GM12801 (cell line): ENCODE data around the gene PGAP3.

Experiments used
- TF ChIP-seq, protein P1 (sequence below): IDR thresholded peaks from one replicate; pipeline ENCODE4 v1.5.1; 2011; ENCODE audit warnings: control low read depth; ENCODE audit not compliant: insufficient read length; ENCODE audit errors: extremely low read depth

The PGAP3 gene

DNA sequence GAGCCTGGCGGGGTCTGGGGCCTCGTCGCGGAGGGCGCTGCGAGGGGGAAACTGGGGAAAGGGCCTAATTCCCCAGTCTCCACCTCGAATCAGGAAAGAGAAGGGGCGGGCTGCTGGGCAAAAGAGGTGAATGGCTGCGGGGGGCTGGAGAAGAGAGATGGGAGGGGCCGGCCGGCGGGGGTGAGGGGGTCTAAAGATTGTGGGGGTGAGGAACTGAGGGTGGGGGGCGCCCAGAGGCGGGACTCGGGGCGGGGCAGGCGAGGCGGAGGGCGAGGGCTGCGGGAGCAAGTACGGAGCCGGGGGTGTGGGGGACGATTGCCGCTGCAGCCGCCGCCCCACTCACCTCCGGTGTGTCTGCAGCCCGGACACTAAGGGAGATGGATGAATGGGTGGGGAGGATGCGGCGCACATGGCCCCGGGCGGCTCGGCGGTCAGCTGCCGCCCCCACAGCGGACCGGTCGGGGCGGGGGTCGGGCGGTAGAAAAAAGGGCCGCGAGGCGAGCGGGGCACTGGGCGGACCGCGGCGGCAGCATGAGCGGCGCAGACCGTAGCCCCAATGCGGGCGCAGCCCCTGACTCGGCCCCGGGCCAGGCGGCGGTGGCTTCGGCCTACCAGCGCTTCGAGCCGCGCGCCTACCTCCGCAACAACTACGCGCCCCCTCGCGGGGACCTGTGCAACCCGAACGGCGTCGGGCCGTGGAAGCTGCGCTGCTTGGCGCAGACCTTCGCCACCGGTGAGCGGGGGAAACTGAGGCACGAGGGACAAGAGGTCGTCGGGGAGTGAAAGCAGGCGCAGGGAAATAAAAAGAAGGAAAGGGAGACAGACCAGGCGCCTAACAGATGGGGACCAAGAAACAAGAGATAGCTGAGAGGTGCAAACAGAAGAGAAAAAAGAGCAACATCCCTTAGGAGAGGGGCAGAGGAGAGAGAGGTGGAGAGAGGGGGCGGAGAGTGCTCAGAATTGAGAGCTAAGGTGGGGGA lies 19.6 kb downstream of the PGAP3 start, which contains the start of gene PNMT:
Gene PNMT (plus strand): TSS at position 509 of the 980 bp plus-strand sequence. CDS start 23 bp downstream, at position 532.
- TF ChIP-seq, protein P1, sequence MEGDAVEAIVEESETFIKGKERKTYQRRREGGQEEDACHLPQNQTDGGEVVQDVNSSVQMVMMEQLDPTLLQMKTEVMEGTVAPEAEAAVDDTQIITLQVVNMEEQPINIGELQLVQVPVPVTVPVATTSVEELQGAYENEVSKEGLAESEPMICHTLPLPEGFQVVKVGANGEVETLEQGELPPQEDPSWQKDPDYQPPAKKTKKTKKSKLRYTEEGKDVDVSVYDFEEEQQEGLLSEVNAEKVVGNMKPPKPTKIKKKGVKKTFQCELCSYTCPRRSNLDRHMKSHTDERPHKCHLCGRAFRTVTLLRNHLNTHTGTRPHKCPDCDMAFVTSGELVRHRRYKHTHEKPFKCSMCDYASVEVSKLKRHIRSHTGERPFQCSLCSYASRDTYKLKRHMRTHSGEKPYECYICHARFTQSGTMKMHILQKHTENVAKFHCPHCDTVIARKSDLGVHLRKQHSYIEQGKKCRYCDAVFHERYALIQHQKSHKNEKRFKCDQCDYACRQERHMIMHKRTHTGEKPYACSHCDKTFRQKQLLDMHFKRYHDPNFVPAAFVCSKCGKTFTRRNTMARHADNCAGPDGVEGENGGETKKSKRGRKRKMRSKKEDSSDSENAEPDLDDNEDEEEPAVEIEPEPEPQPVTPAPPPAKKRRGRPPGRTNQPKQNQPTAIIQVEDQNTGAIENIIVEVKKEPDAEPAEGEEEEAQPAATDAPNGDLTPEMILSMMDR = no peak

GRCh38 chr17:39667262-39667944 lies 20.5 kb downstream of the PGAP3 start:
- TF ChIP-seq, protein P1 = no peak

DNA sequence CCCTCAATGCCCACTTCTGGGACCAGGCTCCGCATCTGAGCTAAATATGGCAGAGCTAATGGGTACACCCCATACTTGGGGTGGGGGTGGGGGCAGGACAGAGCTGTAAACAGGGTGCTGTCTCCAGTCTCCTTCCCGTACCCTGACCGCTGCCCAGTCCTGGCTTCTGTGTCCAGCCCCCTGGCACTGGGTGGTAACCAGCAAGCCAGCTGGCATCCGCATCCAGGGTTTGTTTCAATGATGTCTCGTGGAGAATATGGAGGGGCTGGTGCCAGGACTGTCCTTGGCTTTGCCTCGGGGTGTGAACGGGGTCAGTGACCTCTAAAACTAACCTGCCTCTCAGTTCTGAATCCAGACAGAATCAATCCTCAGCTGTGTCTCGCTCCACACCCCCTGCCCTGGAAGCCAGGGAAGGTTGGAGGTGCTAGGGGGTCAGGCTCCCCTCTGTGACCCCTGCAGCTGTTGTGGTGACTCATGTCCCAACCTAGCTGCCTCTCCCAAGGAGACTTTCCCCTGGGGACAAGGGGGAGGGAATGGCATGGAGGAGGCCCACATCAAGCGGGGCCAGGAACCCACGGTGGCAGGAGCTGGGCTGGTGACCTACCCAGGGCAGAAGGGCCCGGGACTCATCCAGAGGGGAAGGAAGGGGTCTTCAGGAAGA lies 21.1 kb downstream of the PGAP3 start:
- TF ChIP-seq, protein P1 = no peak

DNA sequence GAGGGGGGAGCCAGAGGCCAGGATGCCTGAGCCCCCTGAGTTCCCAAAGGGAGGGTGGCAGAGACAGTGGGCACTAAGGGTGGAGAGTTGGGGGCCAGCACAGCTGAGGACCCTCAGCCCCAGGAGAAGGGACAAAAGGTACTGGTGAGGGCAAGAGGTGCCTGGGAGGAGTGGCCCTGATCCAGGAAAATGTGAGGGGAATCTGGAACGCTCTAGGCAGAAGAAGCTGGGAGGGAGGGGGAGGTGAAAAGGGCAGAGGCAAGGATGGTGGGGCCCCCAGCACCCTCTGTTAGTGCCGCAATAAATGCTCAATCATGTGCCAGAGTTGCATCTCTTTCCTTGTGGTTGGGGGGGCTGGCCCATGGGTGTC lies 21.6 kb downstream of the PGAP3 start:
- TF ChIP-seq, protein P1 = no peak

DNA sequence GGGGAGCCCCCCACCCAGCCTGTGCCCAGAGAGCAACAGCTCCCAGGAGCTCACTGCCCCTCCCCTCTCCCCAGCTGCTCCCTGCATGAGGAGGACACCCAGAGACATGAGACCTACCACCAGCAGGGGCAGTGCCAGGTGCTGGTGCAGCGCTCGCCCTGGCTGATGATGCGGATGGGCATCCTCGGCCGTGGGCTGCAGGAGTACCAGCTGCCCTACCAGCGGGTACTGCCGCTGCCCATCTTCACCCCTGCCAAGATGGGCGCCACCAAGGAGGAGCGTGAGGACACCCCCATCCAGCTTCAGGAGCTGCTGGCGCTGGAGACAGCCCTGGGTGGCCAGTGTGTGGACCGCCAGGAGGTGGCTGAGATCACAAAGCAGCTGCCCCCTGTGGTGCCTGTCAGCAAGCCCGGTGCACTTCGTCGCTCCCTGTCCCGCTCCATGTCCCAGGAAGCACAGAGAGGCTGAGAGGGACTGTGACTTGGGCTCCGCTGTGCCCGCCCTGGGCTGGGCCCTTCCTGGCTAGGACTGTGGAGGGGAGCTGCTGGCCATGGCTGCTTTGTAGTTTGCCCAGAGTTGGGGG lies 22.1 kb downstream of the PGAP3 start:
- TF ChIP-seq, protein P1 = no peak

DNA sequence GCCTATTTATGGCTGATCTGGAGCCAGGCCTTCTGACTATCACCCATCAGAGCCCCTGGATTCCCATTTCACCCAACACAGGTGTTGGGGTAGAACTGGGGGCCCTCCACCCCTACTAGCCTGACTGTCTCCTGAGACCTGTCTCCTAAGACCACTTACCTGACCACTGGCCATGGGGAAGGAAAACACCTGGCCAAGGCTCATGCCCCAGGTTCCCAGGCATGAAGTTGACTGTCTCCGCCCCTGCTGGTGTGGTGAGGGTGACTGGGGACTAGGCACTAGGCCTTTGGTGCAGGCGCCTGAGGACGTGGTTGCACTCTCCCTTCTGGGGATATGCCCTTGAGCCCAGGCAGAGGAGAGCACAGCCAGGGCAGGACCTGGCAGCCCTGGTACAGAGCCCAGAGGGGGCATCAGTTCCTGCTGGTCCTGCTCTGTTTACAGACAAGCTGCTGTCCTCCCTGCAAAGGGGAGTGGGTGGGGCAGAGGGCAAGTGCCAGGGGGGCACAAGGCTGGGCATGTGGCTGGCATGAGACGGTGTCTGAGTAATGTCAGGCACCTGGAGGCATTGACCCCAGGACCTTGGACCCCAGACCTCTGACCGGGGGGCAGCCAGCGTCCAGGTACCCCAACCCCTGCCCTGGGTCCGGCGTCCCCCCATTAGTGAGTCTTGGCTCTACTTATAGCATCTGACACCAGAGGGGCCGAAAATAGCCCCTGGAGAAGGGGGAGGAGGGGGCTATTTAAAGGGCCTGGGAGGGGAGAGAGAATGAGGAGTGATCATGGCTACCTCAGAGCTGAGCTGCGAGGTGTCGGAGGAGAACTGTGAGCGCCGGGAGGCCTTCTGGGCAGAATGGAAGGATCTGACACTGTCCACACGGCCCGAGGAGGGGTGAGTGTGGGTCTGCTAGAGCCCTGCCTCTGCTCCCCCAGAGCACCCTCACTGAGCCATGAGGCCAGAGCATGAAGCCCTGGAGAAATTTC lies 23.0 kb downstream of the PGAP3 start, which contains the start of gene TCAP:
Gene TCAP (plus strand): TSS at position 769 of the 981 bp plus-strand sequence. CDS start 11 bp downstream, at position 780.
- TF ChIP-seq, protein P1 = no peak
